Ishikawa (cell line): ENCODE data around the gene C1QL3.

Experiments
- EGR1 ChIP-seq: IDR thresholded peaks from 2 replicates; pipeline ENCODE4 v1.6.1; 2012
- EP300 ChIP-seq: IDR thresholded peaks from 2 replicates; pipeline ENCODE4 v1.6.1; 2012; ENCODE audit warnings: borderline replicate concordance
- FOXM1 ChIP-seq: IDR thresholded peaks from 2 replicates; pipeline ENCODE4 v1.6.1; 2012; ENCODE audit warnings: low read depth, borderline replicate concordance
- REST ChIP-seq: IDR thresholded peaks from 2 replicates; pipeline ENCODE4 v1.6.1; 2012; ENCODE audit warnings: low read depth, mild to moderate bottlenecking
- TAF1 ChIP-seq: IDR thresholded peaks from 2 replicates; pipeline ENCODE4 v1.6.1; 2012; ENCODE audit warnings: low read depth, mild to moderate bottlenecking
- TCF12 ChIP-seq: IDR thresholded peaks from 2 replicates; pipeline ENCODE4 v1.6.1; 2012; ENCODE audit warnings: low read depth
- TEAD4 ChIP-seq: IDR thresholded peaks from 2 replicates; pipeline ENCODE4 v1.6.1; 2012
- USF1 ChIP-seq: IDR thresholded peaks from 2 replicates; pipeline ENCODE4 v1.6.1; 2012

GRCh38 chr10:16490511-16490910 is 31.2 kb downstream of the C1QL3 start:
- no peak for TF ChIP-seq EP300
- no peak for TF ChIP-seq REST
- no peak for TF ChIP-seq TEAD4
- no peak for TF ChIP-seq USF1
- TF ChIP-seq FOXM1 = no peak
- no peak for TF ChIP-seq EGR1
- TF ChIP-seq TCF12 = no peak
- no peak for TF ChIP-seq TAF1
